Dedifferentiated amniotic fluid mesenchymal stem cell (primary cell): Measurements from ENCODE around the gene PPP4R1.
A peak's percentile ranks its signal among the peaks of the same experiment; 100 is the strongest.
"Not testable (repeated sequence)": the region's sequence is repeated elsewhere in the genome, so short reads cannot be mapped to it uniquely, and the experiment has no call there.

Source experiments
- DNase-seq: peaks from one replicate; pipeline ENCODE4 v3.0.0-alpha.2; 2016; ENCODE audit errors: extremely low spot score

Gene PPP4R1

GRCh38 chr18:9614401-9615279 is at the start of gene PPP4R1:
Gene PPP4R1 (minus strand): TSS chr18:9614559. CDS start chr18:9614484, 75 bp downstream.
- DNase-seq: peak; percentile 38

GRCh38 chr18:9663377-9663776 is 49.0 kb upstream of the PPP4R1 start:
- DNase-seq: no peak

- no peak for DNase-seq
Observed at GRCh38 chr18:9661564-9661963, 47.2 kb upstream of the PPP4R1 start.

- DNase-seq: no peak
Observed at GRCh38 chr18:9659499-9660375, 45.4 kb upstream of the PPP4R1 start.

GRCh38 chr18:9658087-9658641 is 43.8 kb upstream of the PPP4R1 start:
- no peak for DNase-seq

- no peak for DNase-seq
Observed at GRCh38 chr18:9655232-9655767, 40.9 kb upstream of the PPP4R1 start.

GRCh38 chr18:9653390-9653789 is 39.0 kb upstream of the PPP4R1 start:
- no peak for DNase-seq

GRCh38 chr18:9649164-9649540 is 34.8 kb upstream of the PPP4R1 start:
- no peak for DNase-seq

- no peak for DNase-seq
Observed at GRCh38 chr18:9648431-9649163, 34.2 kb upstream of the PPP4R1 start.

GRCh38 chr18:9647496-9648323 is 33.4 kb upstream of the PPP4R1 start:
- no peak for DNase-seq

- DNase-seq: peak; percentile 99
Observed at GRCh38 chr18:9643549-9643948, 29.2 kb upstream of the PPP4R1 start.

- no peak for DNase-seq
Observed at GRCh38 chr18:9642799-9643462, 28.6 kb upstream of the PPP4R1 start.

- not testable (repeated sequence) for DNase-seq
Observed at GRCh38 chr18:9641081-9641480, 26.7 kb upstream of the PPP4R1 start.

- no peak for DNase-seq
Observed at GRCh38 chr18:9638886-9639285, 24.5 kb upstream of the PPP4R1 start.

- DNase-seq: no peak
Observed at GRCh38 chr18:9637036-9637767, 22.8 kb upstream of the PPP4R1 start.

- DNase-seq: no peak
Observed at GRCh38 chr18:9634856-9635255, 20.5 kb upstream of the PPP4R1 start.

- peak; percentile 45 for DNase-seq
Observed at GRCh38 chr18:9631814-9632496, 17.6 kb upstream of the PPP4R1 start.

GRCh38 chr18:9630444-9630843 is 16.1 kb upstream of the PPP4R1 start:
- DNase-seq: no peak

GRCh38 chr18:9629709-9630108 is 15.3 kb upstream of the PPP4R1 start:
- DNase-seq: no peak
